G401 (cell line): Measurements from ENCODE around the gene LGR4. TPM values are rescaled to one million over a fixed set of nuclear protein-coding genes. Genes with fewer than 3 reads are reported as not detected.

Experiments used
- DNase-seq: peaks from one replicate; pipeline ENCODE4 v3.0.0-alpha.2; 2015; ENCODE audit warnings: low spot score
- in situ Hi-C: cut with HindIII; loops from 2 replicates; pipeline ENCODE4 v1.10.0; 2016; ENCODE audit warnings: low sequenced_read_pairs, mixed read lengths
- total RNA-seq: library from RNA; depleted of rRNA; stranded (reverse); fragments of >200 nt; shearing (Covaris generic); gene quantifications from 2 replicates; pipeline ENCODE4 v1.2.3, GENCODE V29; 2014

LGR4 gene
- total RNA-seq, 1 experiment from 2014 or later, result 9.7 TPM

DNA sequence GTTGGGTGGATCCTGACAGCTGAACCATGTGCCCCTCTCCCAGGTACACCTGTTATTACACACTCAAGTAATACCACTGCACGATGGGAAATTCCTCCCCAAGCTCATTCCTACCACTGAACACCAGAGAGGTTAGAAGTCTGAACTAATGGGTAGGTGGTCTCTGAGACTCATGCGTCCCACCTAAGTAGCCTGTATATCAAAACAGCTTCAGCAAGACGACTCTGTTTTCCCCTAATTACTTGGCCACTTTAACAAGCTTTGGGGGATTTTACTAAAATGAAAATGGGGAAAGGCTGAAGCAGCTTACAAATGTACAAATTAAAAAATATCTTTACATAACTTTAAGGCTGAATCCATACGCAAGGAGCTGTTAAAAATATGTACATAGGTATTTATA, 29.4 kb downstream of the LGR4 start:
- in situ Hi-C loops, result no loop called here
- no peak for DNase-seq

- no peak for DNase-seq
- in situ Hi-C loops, result no loop called here
These were observed 32.5 kb downstream of the LGR4 start for GRCh38 chr11:27440090-27440489.

GRCh38 chr11:27438595-27438981, 34.0 kb downstream of the LGR4 start:
- DNase-seq, result no peak
- in situ Hi-C loops, result no loop called here

DNA sequence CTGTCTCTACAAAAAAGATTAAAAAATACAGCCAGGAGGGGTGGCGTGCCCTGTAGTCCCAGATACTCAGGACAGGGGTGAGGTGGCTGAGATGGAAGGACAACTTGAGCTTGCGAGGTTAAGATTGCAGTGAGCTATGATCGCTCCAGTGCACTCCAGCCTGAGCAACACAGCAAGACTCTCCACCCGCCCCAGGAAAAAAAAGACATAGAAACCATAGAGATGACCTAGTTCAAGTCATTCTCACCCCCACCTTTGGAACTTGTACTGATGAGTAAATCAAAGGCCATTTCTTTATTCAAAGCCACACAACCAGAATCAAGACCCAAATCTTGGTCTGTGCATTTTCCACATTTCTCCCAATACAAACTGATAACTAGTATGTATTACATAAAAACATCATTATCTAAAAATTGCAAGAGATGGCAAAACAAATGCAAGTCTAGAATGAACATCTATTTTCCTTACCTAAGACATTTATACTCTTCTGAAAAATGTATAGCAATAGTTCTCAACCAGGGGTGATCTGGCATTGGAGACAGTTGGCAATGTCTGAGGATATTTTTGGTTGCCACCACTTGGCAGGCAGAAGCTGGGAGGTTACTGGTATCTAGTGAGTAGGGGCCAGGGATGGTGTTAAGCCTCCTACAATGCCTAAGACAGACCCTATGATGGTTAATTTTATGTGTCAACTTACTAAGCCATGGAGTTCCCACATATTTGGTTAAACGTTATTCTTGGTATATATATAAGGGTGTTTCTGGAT, 34.6 kb downstream of the LGR4 start:
- peak; percentile 40 for DNase-seq
- in situ Hi-C loops, result no loop called here

GRCh38 chr11:27436916-27437315, 35.7 kb downstream of the LGR4 start:
- in situ Hi-C loops, result no loop called here

DNA sequence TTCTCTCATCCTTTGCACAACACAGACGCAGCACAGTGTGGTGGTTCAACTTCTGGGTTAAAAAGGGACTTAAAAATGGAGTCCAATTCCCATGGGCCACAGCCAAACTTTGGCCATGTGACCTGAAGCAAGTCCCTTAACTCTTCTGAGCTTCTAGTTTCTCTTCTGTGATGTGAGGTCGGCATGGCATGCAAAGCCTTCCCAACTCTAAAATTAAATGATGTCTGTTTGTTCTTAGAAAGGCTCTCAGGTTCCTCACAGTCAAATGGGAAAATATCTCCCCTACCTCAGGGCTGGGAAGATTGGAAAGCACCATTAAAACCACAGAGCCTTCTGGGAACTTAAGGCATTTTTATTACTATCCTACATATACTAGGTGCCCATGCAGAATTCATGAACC, 38.8 kb downstream of the LGR4 start:
- in situ Hi-C loops, result no loop called here
- no peak for DNase-seq

More at GRCh38 chr11:27436916-27437315, 35.7 kb downstream of the LGR4 start:
- DNase-seq, result no peak

- no peak for DNase-seq
- in situ Hi-C loops, result no loop called here
These were observed 40.8 kb downstream of the LGR4 start for GRCh38 chr11:27431808-27432207.

DNA sequence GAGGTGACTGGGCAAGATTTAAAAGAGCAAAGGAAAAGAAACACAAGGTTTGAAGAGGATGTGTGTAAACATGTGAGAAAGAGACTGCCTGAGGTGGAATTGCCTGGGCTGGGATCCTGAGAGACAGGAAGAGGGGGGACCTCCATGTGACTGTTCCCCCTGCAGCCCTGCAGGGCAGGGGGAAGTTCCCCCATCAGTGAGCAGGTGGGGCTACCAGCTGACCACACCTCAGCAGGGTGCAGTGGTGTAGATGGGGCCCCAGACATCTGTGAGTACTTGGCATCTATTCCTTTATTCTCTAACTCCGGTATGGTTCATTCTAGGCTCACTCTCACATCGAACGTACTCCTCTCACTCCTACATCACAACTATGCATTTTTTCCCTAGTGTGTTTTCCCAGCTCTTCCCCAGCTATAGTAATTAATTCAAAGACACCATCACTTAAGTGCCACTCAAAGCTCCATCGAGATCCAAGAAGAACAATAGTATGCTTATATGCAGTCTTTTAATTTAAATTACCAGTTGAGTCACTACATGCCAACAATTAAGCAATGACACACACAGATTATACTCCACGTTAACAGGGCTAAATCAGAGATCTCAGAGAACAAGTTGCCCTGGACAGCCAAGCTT, 42.7 kb downstream of the LGR4 start:
- no peak for DNase-seq
- in situ Hi-C loops, result no loop called here

DNA sequence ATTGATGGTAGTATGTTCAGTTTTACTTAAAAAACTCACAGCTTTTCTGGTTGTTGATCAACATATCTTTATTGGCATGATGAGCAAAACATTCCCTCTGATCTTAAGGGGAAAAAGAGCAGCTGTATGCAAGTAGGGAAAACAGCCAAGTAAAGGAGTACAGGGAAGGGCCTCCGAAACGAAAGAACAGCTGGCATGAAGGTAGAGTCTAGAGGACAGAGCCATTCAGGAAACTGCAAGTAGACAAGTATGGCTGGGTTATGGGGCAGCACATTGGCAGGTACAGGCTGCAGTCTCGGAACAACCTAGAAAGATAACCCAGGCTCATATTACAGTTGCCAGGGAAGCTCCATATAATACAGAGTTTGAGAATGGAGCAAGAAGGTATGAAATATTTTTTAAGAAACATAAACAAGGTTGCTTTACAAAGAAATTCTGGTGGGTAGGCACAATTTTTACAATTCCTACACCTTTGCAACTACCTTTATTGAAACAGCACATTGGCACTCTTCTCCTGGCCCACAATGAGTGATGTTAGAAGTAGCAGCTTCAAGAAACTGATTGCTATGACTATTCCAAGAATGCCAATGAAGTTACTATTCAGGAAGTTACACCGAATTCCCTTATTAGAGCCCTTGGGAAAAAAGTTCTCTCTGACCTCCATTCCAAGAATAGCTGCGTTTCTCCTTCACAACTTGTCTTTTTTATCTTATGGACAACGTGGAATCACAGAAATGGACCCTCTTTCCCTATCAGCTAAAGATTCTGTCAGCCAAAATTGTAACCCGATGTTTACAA, 45.2 kb downstream of the LGR4 start:
- in situ Hi-C loops, result no loop called here
- DNase-seq, result no peak

DNA sequence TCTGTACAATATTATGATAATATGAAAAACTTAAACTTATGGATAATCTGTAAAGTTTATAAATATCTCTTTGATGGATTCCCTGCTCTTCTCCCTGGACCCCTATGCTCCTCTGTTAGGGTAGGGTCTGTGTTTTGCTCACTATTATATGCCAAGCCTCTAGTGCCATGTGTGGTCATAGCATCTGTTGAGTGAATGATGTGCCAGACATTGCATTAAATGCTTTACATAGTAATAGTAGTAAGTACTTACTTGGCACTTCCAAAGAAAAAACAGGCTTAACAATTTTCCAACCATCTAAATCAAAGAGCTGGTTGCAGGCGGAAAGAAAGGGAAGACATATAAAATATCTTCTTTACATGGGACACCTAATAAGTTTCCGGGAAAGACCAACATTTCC, 46.8 kb downstream of the LGR4 start:
- in situ Hi-C loops, result no loop called here
- DNase-seq, result no peak

DNA sequence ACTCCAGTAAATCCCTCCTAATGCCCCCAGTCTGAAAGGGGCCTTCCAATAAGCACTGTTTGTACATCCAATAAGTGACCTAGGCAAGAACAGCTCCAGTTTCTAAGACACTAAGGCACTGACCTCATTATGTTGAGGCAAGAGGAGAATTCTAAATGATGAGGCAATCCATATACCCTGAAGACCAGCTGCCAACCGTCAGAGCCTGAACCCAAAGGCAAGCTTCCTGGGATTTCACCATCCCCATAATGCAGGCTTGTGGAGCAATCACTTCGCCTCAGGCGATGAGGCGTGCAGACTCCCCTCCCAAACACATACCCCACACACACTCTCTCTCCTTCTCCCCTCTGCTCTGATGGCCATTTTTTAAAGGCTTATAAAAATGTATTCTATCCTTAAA, 49.5 kb downstream of the LGR4 start:
- DNase-seq, result no peak
- in situ Hi-C loops, result no loop called here

DNA sequence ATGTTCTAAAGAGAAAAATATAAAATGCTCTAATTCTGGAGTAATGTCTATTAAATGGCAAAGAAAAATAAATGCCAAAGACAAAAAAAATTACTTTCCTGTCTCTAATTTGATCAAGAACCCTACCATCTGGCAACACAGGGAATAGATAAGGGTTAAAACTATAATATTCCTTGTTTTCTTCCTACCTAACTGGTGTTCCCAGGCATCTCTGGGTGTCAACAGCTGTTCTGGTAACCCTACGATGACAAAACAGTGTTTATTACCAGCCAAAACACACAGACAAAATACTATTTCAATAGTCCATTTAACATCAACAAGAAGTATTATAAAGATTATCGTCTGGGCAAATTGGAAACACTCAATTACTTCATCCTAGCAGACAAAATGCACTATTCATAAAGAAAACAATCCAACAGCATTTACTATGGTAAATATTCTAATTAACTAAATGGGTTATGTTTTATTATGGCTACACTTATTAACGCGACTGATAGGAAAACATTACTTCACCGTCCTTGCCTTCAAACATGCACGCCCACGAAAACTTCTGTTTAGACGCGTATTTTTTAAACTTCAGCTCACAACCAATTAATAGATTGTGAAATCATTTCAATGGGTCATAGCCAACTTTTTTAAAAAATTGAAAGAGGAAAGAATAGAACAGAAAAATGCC, 50.6 kb downstream of the LGR4 start:
- in situ Hi-C loops, result no loop called here
- DNase-seq, result no peak

- in situ Hi-C loops, result no loop called here
- no peak for DNase-seq
These were observed 51.6 kb downstream of the LGR4 start for GRCh38 chr11:27420722-27421572.

GRCh38 chr11:27420217-27420616, 52.4 kb downstream of the LGR4 start:
- no peak for DNase-seq
- in situ Hi-C loops, result no loop called here

DNA sequence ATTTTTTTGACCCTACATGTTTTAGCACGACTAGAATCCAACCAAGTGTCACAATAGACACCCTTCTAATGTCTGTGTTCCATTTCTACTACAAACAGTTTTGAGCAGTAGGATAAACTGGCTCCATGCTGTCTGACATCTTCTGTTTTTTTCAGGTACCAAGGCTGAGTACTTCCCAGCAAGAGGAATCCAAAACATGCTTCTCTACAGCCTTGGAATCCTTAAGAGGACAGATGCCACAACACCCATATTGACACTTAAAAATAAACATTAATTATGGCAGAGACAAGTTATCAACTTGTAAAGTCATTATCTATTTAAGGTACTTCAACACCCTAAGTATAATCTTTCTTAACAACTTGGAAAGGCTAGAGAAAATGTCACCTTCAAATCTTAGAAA, 54.2 kb downstream of the LGR4 start:
- DNase-seq, result no peak
- in situ Hi-C loops, result no loop called here

DNA sequence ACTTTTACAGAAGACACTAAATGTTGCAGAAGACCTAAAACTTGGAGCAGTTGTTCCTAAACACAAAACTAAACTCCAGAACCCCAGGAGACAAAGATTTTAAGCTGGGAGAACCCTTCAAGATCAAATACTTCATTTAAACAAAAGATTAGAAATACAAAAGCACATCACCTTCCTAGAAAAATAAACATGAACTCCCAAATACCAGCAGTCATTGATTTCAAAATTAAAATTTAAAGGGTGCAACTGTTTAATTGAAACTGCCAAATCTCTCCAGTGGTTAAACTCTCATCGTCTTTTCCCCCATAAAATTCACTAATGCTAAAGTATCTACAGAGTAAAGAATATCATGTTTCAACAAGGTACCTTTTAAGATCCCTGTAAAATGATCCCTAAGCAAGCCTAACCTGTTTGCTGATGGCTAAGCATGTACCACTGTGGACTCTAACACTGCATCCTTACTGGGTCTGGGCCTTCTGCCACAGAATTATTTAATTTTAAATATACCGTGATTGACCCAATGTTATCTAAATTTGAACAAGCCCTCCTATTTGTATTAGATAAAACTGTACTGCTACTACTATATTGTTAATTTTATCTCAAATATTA, 55.9 kb downstream of the LGR4 start:
- no peak for DNase-seq
- in situ Hi-C loops, result no loop called here

GRCh38 chr11:27414644-27415043, 57.9 kb downstream of the LGR4 start:
- in situ Hi-C loops, result no loop called here
- no peak for DNase-seq

- DNase-seq, result no peak
- in situ Hi-C loops, result no loop called here
These were observed 59.4 kb downstream of the LGR4 start for GRCh38 chr11:27413218-27413617.
